Measurements from ENCODE around the gene FAM107A. TPM values are rescaled to one million over a fixed set of nuclear protein-coding genes. Genes with fewer than 3 reads are reported as not detected.

Gene FAM107A
- total and polyA plus RNA-seq, 2 of the 13 experiments (the other 11 are each of a cell fraction or from before 2014, with no cell fraction given): not detected

- H3K4me3 ChIP-seq (replicated peaks in 1 of 3; ENCODE audit: insufficient read depth in 1 of 3, low read depth in 2 of 3, low read length in 3 of 3): no peak overlapping the region
- H3K36me3 ChIP-seq (replicated peaks in 1 of 2; ENCODE audit: control insufficient read depth in 1 of 2, insufficient read depth in 2 of 2, low read length in 2 of 2): no peaks in the 10 kb centered on the region
- no peak overlapping the region for H3K4me2 ChIP-seq (ENCODE audit: low read depth, low read length)
- 56% methylated on average over 6 of the region's 9 CpGs for WGBS (ENCODE audit: low lambda C conversion rate)
- CTCF ChIA-PET (ENCODE audit: low intra/inter-chr PET ratio, low total read pairs): no interaction called here
- H3K27me3 ChIP-seq (ENCODE audit: control insufficient read depth in 1 of 2, insufficient read depth in 2 of 2, low read length in 2 of 2): no peaks in the 10 kb centered on the region
- ATAC-seq: peak; percentile 43
- FAIRE-seq: no peak
- H3K9ac ChIP-seq (ENCODE audit: insufficient read depth, low read depth, low read length): no peak overlapping the region
- no peaks in the 10 kb centered on the region for H3K9me3 ChIP-seq (ENCODE audit: low read length)
- in situ Hi-C loops (cut with HindIII; ENCODE audit: extremely low pct_ligation_motif_present, low pct_unique_long_range_greater_than_20kb) (loop anchor here (5.0 kb wide), 1 partner anchor 61 kb away; no protein-coding TSS in a partner anchor), intact Hi-C loops (cut with micrococcal nuclease; ENCODE audit: unreplicated experiment) (no loop called here)
- H3K79me2 ChIP-seq (ENCODE audit: insufficient read depth, low read length): no peaks in the 10 kb centered on the region
- POLR2A ChIA-PET: interaction anchor here (1.7 kb wide), 2 partner anchors 9 to 30 kb away, joined by 7 to 18 read pairs; partner anchors contain the start of gene ACOX2
- TF ChIP-seq ZNF629 (CRISPR knock-in tag; conservative IDR thresholded peaks at IDR 0.05) (peak; percentile 81), ETV6 (CRISPR knock-in tag; conservative IDR thresholded peaks at IDR 0.05) (no peak)
- no peak for DNase-seq (ENCODE audit: low spot score)
- no TSS peak for BruUV-seq (replicated peaks)
- H3K4me1 ChIP-seq (ENCODE audit: insufficient read depth, low read length): peaks cover 46% of the 10 kb centered on the region
- no peaks in the 10 kb centered on the region for H4K20me1 ChIP-seq (ENCODE audit: insufficient read depth, low read length)
- no peak overlapping the region for H2AFZ ChIP-seq (ENCODE audit: low read length)
- H3K27ac ChIP-seq (ENCODE audit: extremely low read length, insufficient read depth, low read length): no peak overlapping the region
Measured at GRCh38 chr3:58566398-58567250, 10.6 kb downstream of the FAM107A start.

- DNase-seq (ENCODE audit: low spot score) (no peak), FAIRE-seq (no peak), ATAC-seq (peak; percentile 14; the same call in 2 of the 3 replicates)
- Histone ChIP-seq H3K9me3 (ENCODE audit: low read length) (no peaks in the 10 kb centered on the region), H3K4me1 (ENCODE audit: insufficient read depth, low read length) (peaks cover 52% of the 10 kb centered on the region), H4K20me1 (ENCODE audit: insufficient read depth, low read length) (no peaks in the 10 kb centered on the region), H3K4me3 (replicated peaks in 1 of 3; ENCODE audit: insufficient read depth in 1 of 3, low read depth in 2 of 3, low read length in 3 of 3) (no peak overlapping the region), H3K36me3 (replicated peaks in 1 of 2; ENCODE audit: control insufficient read depth in 1 of 2, insufficient read depth in 2 of 2, low read length in 2 of 2) (no peaks in the 10 kb centered on the region), H3K79me2 (ENCODE audit: insufficient read depth, low read length) (no peaks in the 10 kb centered on the region), H3K27ac (ENCODE audit: extremely low read length, insufficient read depth, low read length) (no peak overlapping the region), H3K9ac (ENCODE audit: insufficient read depth, low read depth, low read length) (no peak overlapping the region), H3K4me2 (ENCODE audit: low read depth, low read length) (no peak overlapping the region; the same call in 1 of the 2 replicates), H2AFZ (ENCODE audit: low read length) (no peak overlapping the region), H3K27me3 (ENCODE audit: control insufficient read depth in 1 of 2, insufficient read depth in 2 of 2, low read length in 2 of 2) (no peaks in the 10 kb centered on the region)
- no TSS peak for BruUV-seq (replicated peaks)
- WGBS (ENCODE audit: low lambda C conversion rate): 63% methylated on average over 9 of the region's 12 CpGs
- ChIA-PET CTCF (ENCODE audit: low intra/inter-chr PET ratio, low total read pairs) (no interaction called here), POLR2A (interaction anchor here (1.7 kb wide), 2 partner anchors 8 to 29 kb away, joined by 7 to 18 read pairs; partner anchors contain the start of gene ACOX2)
- intact Hi-C loops (cut with micrococcal nuclease; ENCODE audit: unreplicated experiment): no loop called here
- TF ChIP-seq PRMT3 (CRISPR knock-in tag; IDR thresholded peaks at IDR 0.05; ENCODE audit: borderline replicate concordance, low read depth) (no peak), ZEB1 (IDR thresholded peaks at IDR 0.05; ENCODE audit: insufficient replicate concordance, low read depth) (peak; percentile 42), MYC (CRISPR knock-in tag; IDR thresholded peaks at IDR 0.05; ENCODE audit: borderline replicate concordance) (no peak)
- TF ChIP-seq, protein P1, sequence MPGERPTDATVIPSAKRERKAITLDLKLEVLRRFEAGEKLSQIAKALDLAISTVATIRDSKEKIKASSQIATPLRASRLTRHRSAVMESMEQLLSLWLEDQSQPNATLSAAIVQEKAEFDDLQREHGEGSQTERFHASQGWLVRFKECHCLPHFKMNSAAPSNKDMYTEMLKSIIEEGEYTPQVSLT (CRISPR knock-in tag; IDR thresholded peaks at IDR 0.05; ENCODE audit: borderline replicate concordance, low read depth): no peak
- in situ Hi-C loops (cut with HindIII; ENCODE audit: extremely low pct_ligation_motif_present, low pct_unique_long_range_greater_than_20kb): loop anchor here (5.0 kb wide), 1 partner anchor 61 kb away; no protein-coding TSS in a partner anchor
Measured at GRCh38 chr3:58565621-58566397, 11.4 kb downstream of the FAM107A start.

Data from HepG2 (cell line).